Panc1 (cell line): Measurements from ENCODE around the gene FES. TPM values are rescaled to one million over a fixed set of nuclear protein-coding genes. Genes with fewer than 3 reads are reported as not detected.

Experiments used
- ATAC-seq: fragments of 200-7000 bp; cut with Tn5 transposase; 2 replicates; pipeline ENCODE4 v1.9.1; 2020; ENCODE audit warnings: mild to moderate bottlenecking, moderate library complexity
- BruUV-seq: library from RNA; stranded (reverse); fragments of 400-500 nt; replicated peaks from 2 replicates; lab custom pipeline; 2021; lab: Mats Ljungman, UMichigan
- CTCF ChIA-PET: fragments of 300-600 bp; sonication (Branson Sonifier 250); formaldehyde crosslinking; loops from one replicate; lab custom pipeline; 2022; ENCODE audit warnings: antibody characterized with exemption; lab: Charles Lee
- POLR2A ChIA-PET: fragments of 300-600 bp; sonication (Branson Sonifier 250); formaldehyde crosslinking; loops from one replicate; lab custom pipeline; 2022; ENCODE audit warnings: antibody characterized with exemption; lab: Charles Lee
- DNase-seq: peaks from one replicate; pipeline ENCODE4 v3.0.0-alpha.2; 2010; ENCODE audit warnings: low read depth, low spot score
- H3K27ac ChIP-seq: 2 replicates; pipeline ENCODE4 v1.5.1; 2011; ENCODE audit warnings: mild to moderate bottlenecking, low read length, inconsistent platforms
- H3K27me3 ChIP-seq: fragments of 200-500 bp; sonication (Bioruptor generic); 2 replicates; pipeline ENCODE4 v1.6.0; 2014; ENCODE audit warnings: low read length, inconsistent platforms; ENCODE audit not compliant: control insufficient read depth, insufficient read depth
- H3K36me3 ChIP-seq: fragments of 200-500 bp; sonication (Bioruptor generic); 2 replicates; pipeline ENCODE4 v1.5.1; 2014; ENCODE audit warnings: inconsistent platforms, mild to moderate bottlenecking, low read length, moderate library complexity; ENCODE audit not compliant: control insufficient read depth, insufficient read depth
- H3K4me1 ChIP-seq: 2 replicates; pipeline ENCODE4 v1.5.1; 2011; ENCODE audit warnings: inconsistent platforms, mild to moderate bottlenecking, low read length, moderate library complexity; ENCODE audit not compliant: control insufficient read depth, insufficient read depth
- H3K4me3 ChIP-seq, 2 experiments: 2 replicates each; pipeline ENCODE4 v1.5.1; 2011 to 2012; ENCODE audit warnings: low read depth in 2 of 2, low read length in 2 of 2, mild to moderate bottlenecking in 2 of 2, inconsistent platforms in 1 of 2, moderate library complexity in 1 of 2
- H3K9me3 ChIP-seq: fragments of 200-500 bp; sonication (Bioruptor generic); 2 replicates; pipeline ENCODE4 v1.5.1; 2014; ENCODE audit warnings: low read depth, mild to moderate bottlenecking, inconsistent platforms, low read length, moderate library complexity; ENCODE audit not compliant: control insufficient read depth, insufficient read depth
- CTCF ChIP-seq: fragments of 450-650 bp; IDR thresholded peaks from 2 replicates; pipeline ENCODE4 v1.5.1; 2017; ENCODE audit warnings: mild to moderate bottlenecking
- POLR2AphosphoS5 ChIP-seq: IDR thresholded peaks from 2 replicates; pipeline ENCODE4 v1.6.1; 2012; ENCODE audit warnings: mild to moderate bottlenecking, low read depth, low read length, moderate library complexity
- REST ChIP-seq, 2 experiments: IDR thresholded peaks; 2 replicates each; pipeline ENCODE4 v1.6.1; 2011 to 2012; ENCODE audit warnings: low read depth in 2 of 2, control low read depth in 1 of 2, low read length in 1 of 2, mild to moderate bottlenecking in 1 of 2, moderate library complexity in 1 of 2; ENCODE audit not compliant: insufficient read depth in 1 of 2
- SIN3A ChIP-seq: IDR thresholded peaks from 2 replicates; pipeline ENCODE4 v1.6.1; 2012; ENCODE audit warnings: low read depth, mild to moderate bottlenecking, low read length, moderate library complexity, borderline replicate concordance; ENCODE audit not compliant: insufficient read depth
- TCF7L2 ChIP-seq: IDR thresholded peaks from 2 replicates; pipeline ENCODE4 v1.6.1; 2011; ENCODE audit warnings: mild to moderate bottlenecking, low read depth, low read length, inconsistent platforms
- in situ Hi-C: cut with HindIII; loops from 2 replicates; pipeline ENCODE4 v1.10.0; 2016; ENCODE audit warnings: low sequenced_read_pairs, low pct_unique_long_range_greater_than_20kb
- intact Hi-C: fragments of 100-400 bp; cut with micrococcal nuclease; formaldehyde crosslinking; loops from one replicate; pipeline ENCODE4 v1.10.0; 2022; ENCODE audit not compliant: unreplicated experiment
- total RNA-seq: library from RNA; stranded (reverse); gene quantifications from one replicate; pipeline ENCODE4 v1.2.1, GENCODE V29; 2021; ENCODE audit not compliant: unreplicated experiment

Gene FES
- total RNA-seq, 1 experiment from 2014 or later, result 0.64 TPM

GRCh38 chr15:90902040-90902839, 17.9 kb downstream of the FES start:
- peak; percentile 57 for DNase-seq
- TF ChIP-seq POLR2AphosphoS5, result peak; percentile 88
- TF ChIP-seq SIN3A, result 0 out of 2 replicates have a peak, but pooled peaks have one; percentile 30
- TF ChIP-seq REST (IDR thresholded peaks at IDR 0.05; ENCODE audit: insufficient read depth in 1 of 2, low read depth in 2 of 2, low read length in 1 of 2), result no peak
- TF ChIP-seq CTCF, result peak; percentile 93
- peak; percentile 39; the same call in 1 of the 2 replicates for TF ChIP-seq TCF7L2
- in situ Hi-C loops, result no loop called here
- peak; percentile 96 for ATAC-seq
- H3K9me3 ChIP-seq, result no peaks in the 10 kb centered on the region
- ChIA-PET CTCF (interaction anchor here (0.5 to 3.1 kb wide), 4 partner anchors 7 to 54 kb away, joined by 3 to 16 read pairs (median 4); partner anchors contain the start of gene HDDC3), POLR2A (interaction anchor here (0.6 kb wide), 1 partner anchor 988 kb away, joined by 5 read pairs; no protein-coding TSS in a partner anchor)
- intact Hi-C loops, result no loop called here
- H3K27ac ChIP-seq, result peak overlapping the region; percentile 94
- H3K4me3 ChIP-seq, result peak overlapping the region; percentile 67 to 70
- BruUV-seq, result TSS peak; percentile 77
- H3K36me3 ChIP-seq, result 0 out of 2 replicates have a peak, but pooled peaks cover 5% of the 10 kb centered on the region
- peaks cover 12% of the 10 kb centered on the region for H3K4me1 ChIP-seq
- no peaks in the 10 kb centered on the region for H3K27me3 ChIP-seq

GRCh38 chr15:90902840-90903732, 18.8 kb downstream of the FES start, which contains the start of gene MAN2A2:
MAN2A2 (plus strand) TSS chr15:90903302; CDS start chr15:90904208, 906 bp downstream.
- POLR2A ChIA-PET, result no interaction called here
- CTCF ChIA-PET, result interaction anchor here (0.5 to 3.1 kb wide), 4 partner anchors 8 to 53 kb away, joined by 3 to 16 read pairs (median 4); partner anchors contain the start of gene HDDC3
- in situ Hi-C loops, result no loop called here
- Histone ChIP-seq H3K36me3 (0 out of 2 replicates have a peak, but pooled peaks cover 5% of the 10 kb centered on the region), H3K27me3 (no peaks in the 10 kb centered on the region), H3K9me3 (no peaks in the 10 kb centered on the region), H3K27ac (peak within 1 kb of the TSS; percentile 94), H3K4me1 (peaks cover 12% of the 10 kb centered on the region), H3K4me3 (peak within 1 kb of the TSS; percentile 70 to 77)
- 0 out of 2 replicates have a peak, but pooled peaks have one; percentile 32 for TF ChIP-seq SIN3A
- TF ChIP-seq REST (IDR thresholded peaks at IDR 0.05; ENCODE audit: insufficient read depth in 1 of 2, low read depth in 2 of 2, low read length in 1 of 2), result no peak
- no TSS peak for BruUV-seq
- peak; percentile 68 for ATAC-seq
- intact Hi-C loops, result no loop called here
- DNase-seq, result no peak
